DND-41 (cell line): Measurements from ENCODE around the gene CDH19.

Experiments used
- ATAC-seq: fragments of 200-7000 bp; cut with Tn5 transposase; 3 replicates; pipeline ENCODE4 v1.9.1; 2021; ENCODE audit warnings: low read depth; ENCODE audit not compliant: insufficient read depth
- DNase-seq: peaks from one replicate; pipeline ENCODE4 v3.0.0-alpha.2; 2020
- H2AFZ ChIP-seq: 2 replicates; pipeline ENCODE4 v1.6.0; 2012; ENCODE audit warnings: low read depth, low read length
- H3K27ac ChIP-seq: 2 replicates; pipeline ENCODE4 v1.5.1; 2012; ENCODE audit warnings: low read length, inconsistent platforms
- H3K27me3 ChIP-seq: fragments of 200-600 bp; sonication (generic); 2 replicates; pipeline ENCODE4 v1.6.0; 2012; ENCODE audit warnings: low read length, mild to moderate bottlenecking, inconsistent platforms; ENCODE audit not compliant: insufficient read depth, poor library complexity
- H3K36me3 ChIP-seq: 2 replicates; pipeline ENCODE4 v1.5.1; 2012; ENCODE audit warnings: low read length, inconsistent platforms; ENCODE audit not compliant: insufficient read depth
- H3K4me1 ChIP-seq: 2 replicates; pipeline ENCODE4 v1.5.1; 2012; ENCODE audit warnings: mild to moderate bottlenecking, low read length; ENCODE audit not compliant: insufficient read depth
- H3K4me2 ChIP-seq: 2 replicates; pipeline ENCODE4 v1.6.0; 2012; ENCODE audit warnings: mild to moderate bottlenecking, moderate library complexity, low read length, inconsistent platforms; ENCODE audit not compliant: insufficient read depth
- H3K4me3 ChIP-seq, 2 experiments: fragments of 200-600 bp in 1 of 2; shearing (Covaris generic) in 1 of 2; 2 replicates each; pipeline ENCODE4 v1.5.1; 2012 to 2016; ENCODE audit warnings: inconsistent platforms in 2 of 2, low read length in 2 of 2, mild to moderate bottlenecking in 2 of 2, low read depth in 1 of 2, moderate library complexity in 1 of 2
- H3K79me2 ChIP-seq: 2 replicates; pipeline ENCODE4 v1.6.0; 2012; ENCODE audit warnings: low read length, inconsistent platforms; ENCODE audit not compliant: insufficient read depth
- H3K9ac ChIP-seq: 2 replicates; pipeline ENCODE4 v1.6.0; 2012; ENCODE audit warnings: low read depth, mild to moderate bottlenecking, inconsistent platforms, low read length, moderate library complexity
- H3K9me3 ChIP-seq: 2 replicates; pipeline ENCODE4 v1.5.1; 2012; ENCODE audit warnings: low read length, moderate library complexity, mild to moderate bottlenecking, inconsistent platforms; ENCODE audit not compliant: insufficient read depth, severe bottlenecking
- H4K20me1 ChIP-seq: 2 replicates; pipeline ENCODE4 v1.6.0; 2012; ENCODE audit warnings: low read length; ENCODE audit not compliant: insufficient read depth
- CTCF ChIP-seq: IDR thresholded peaks from 2 replicates; pipeline ENCODE4 v1.5.1; 2012; ENCODE audit warnings: borderline replicate concordance, low read length, moderate library complexity, mild to moderate bottlenecking; ENCODE audit not compliant: poor library complexity, severe bottlenecking; ENCODE audit errors: extremely low read depth
- EZH2 ChIP-seq: IDR thresholded peaks from 3 replicates; pipeline ENCODE4 v1.6.1; 2012; ENCODE audit warnings: borderline replicate concordance, low read depth, mild to moderate bottlenecking, moderate library complexity, low read length, inconsistent platforms; ENCODE audit not compliant: severe bottlenecking

CDH19 gene

GRCh38 chr18:66461344-66461743 lies 142.5 kb downstream of the CDH19 start:
- no peak for DNase-seq
- ATAC-seq: no peak
- no peak overlapping the region for H3K4me3 ChIP-seq
- no peaks in the 10 kb centered on the region for H3K79me2 ChIP-seq
- no peak for TF ChIP-seq CTCF
- no peak for TF ChIP-seq EZH2
- no peak overlapping the region for H3K4me2 ChIP-seq
- no peaks in the 10 kb centered on the region for H3K9me3 ChIP-seq
- H2AFZ ChIP-seq: no peak overlapping the region
- H3K4me1 ChIP-seq: no peaks in the 10 kb centered on the region
- H3K27ac ChIP-seq: no peak overlapping the region
- no peaks in the 10 kb centered on the region for H3K36me3 ChIP-seq
- no peaks in the 10 kb centered on the region for H3K27me3 ChIP-seq
- H3K9ac ChIP-seq: no peak overlapping the region
- H4K20me1 ChIP-seq: no peaks in the 10 kb centered on the region

- no peak overlapping the region for H3K9ac ChIP-seq
- H3K27me3 ChIP-seq: no peaks in the 10 kb centered on the region
- ATAC-seq: no peak
- H3K36me3 ChIP-seq: no peaks in the 10 kb centered on the region
- TF ChIP-seq CTCF (no peak), EZH2 (no peak)
- H3K4me2 ChIP-seq: no peak overlapping the region
- no peak overlapping the region for H3K27ac ChIP-seq
- no peaks in the 10 kb centered on the region for H3K79me2 ChIP-seq
- no peaks in the 10 kb centered on the region for H4K20me1 ChIP-seq
- no peak overlapping the region for H3K4me3 ChIP-seq
- no peak for DNase-seq
- no peak overlapping the region for H2AFZ ChIP-seq
- H3K4me1 ChIP-seq: no peaks in the 10 kb centered on the region
- no peaks in the 10 kb centered on the region for H3K9me3 ChIP-seq
Observed at GRCh38 chr18:66457245-66457644, 146.6 kb downstream of the CDH19 start.
